ENCODE data around the gene BOD1L1.

BOD1L1 gene

GRCh38 chr4:13527192-13527980 lies 100.1 kb downstream of the BOD1L1 start (continued):
- TF ChIP-seq PRDM10 (tag by site-specific recombination; IDR thresholded peaks at IDR 0.05) (no peak), ZBTB10 (tag by site-specific recombination; IDR thresholded peaks at IDR 0.05) (no peak), ZNF121 (tag by site-specific recombination; IDR thresholded peaks at IDR 0.05) (no peak), ZNF26 (tag by site-specific recombination; IDR thresholded peaks at IDR 0.05) (no peak), ZNF133 (tag by site-specific recombination; IDR thresholded peaks at IDR 0.05) (no peak), GLI4 (tag by site-specific recombination; IDR thresholded peaks at IDR 0.05) (no peak), OVOL3 (tag by site-specific recombination; IDR thresholded peaks at IDR 0.05) (no peak), HOXA7 (CRISPR knock-in tag; IDR thresholded peaks at IDR 0.05; ENCODE audit: borderline replicate concordance) (no peak)

- Histone ChIP-seq H3K9me3 (ENCODE audit: control insufficient read depth, insufficient read depth, low read depth, low read length) (no peaks in the 10 kb centered on the region; the same call in 1 of the 2 replicates), H3K27ac (ENCODE audit: extremely low read depth, low read depth, low read length) (no peak overlapping the region), H3K4me3 (ENCODE audit: low read depth, low read length) (no peak overlapping the region), H3K4me1 (ENCODE audit: control insufficient read depth, insufficient read depth, low read length) (no peaks in the 10 kb centered on the region), H3K36me3 (ENCODE audit: control insufficient read depth in 2 of 2, insufficient read depth in 1 of 2, low read length in 2 of 2) (no peaks in the 10 kb centered on the region)
- TF ChIP-seq IKZF3 (tag by site-specific recombination; IDR thresholded peaks at IDR 0.05), result no peak
- TF ChIP-seq TCF7L2 (IDR thresholded peaks at IDR 0.05; ENCODE audit: borderline replicate concordance, low read depth, low read length), result no peak
- no peak for TF ChIP-seq KLF10 (tag by site-specific recombination; IDR thresholded peaks at IDR 0.05)
- no peak for TF ChIP-seq HOXC10 (CRISPR knock-in tag; IDR thresholded peaks at IDR 0.05)
- TF ChIP-seq ZNF610 (tag by site-specific recombination; IDR thresholded peaks at IDR 0.05; ENCODE audit: borderline replicate concordance), result no peak
- TF ChIP-seq ZBTB11 (tag by site-specific recombination; conservative IDR thresholded peaks at IDR 0.05; ENCODE audit: low read depth), result no peak
- ChIA-PET CTCF (no interaction called here), POLR2A (no interaction called here)
Measured at GRCh38 chr4:13526658-13527057, 100.9 kb downstream of the BOD1L1 start.
